HG03103 (cell line): ENCODE measurements around the gene SCARF2.
"Not testable (repeated sequence)": the region's sequence is repeated elsewhere in the genome, so short reads cannot be mapped to it uniquely, and the experiment has no call there.

Source experiments
- ATAC-seq: cut with Tn5 transposase; IDR thresholded peaks from one replicate; pipeline ENCODE4 v1.9.1; 2021; ENCODE audit warnings: low read depth; ENCODE audit not compliant: unreplicated experiment

The SCARF2 gene

DNA sequence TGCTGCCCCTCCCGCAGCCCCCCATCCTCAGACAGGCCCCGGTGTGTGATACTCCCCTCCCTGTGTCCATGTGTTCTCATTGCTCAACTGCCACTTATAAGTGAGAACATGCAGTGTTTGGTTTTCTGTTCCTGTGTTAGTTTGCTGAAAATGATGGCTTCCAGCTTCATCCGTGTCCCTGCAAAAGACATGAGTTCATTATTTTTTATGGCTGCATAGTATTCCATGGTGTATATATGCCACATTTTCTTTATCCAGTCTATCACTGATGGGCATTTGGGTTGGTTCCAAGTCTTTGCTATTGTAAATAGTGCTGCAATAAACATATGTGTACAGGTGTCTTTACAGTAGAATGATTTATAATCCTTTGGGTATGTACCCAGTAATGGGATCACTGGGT lies 22.4 kb downstream of the SCARF2 start:
- not testable (repeated sequence) for ATAC-seq

DNA sequence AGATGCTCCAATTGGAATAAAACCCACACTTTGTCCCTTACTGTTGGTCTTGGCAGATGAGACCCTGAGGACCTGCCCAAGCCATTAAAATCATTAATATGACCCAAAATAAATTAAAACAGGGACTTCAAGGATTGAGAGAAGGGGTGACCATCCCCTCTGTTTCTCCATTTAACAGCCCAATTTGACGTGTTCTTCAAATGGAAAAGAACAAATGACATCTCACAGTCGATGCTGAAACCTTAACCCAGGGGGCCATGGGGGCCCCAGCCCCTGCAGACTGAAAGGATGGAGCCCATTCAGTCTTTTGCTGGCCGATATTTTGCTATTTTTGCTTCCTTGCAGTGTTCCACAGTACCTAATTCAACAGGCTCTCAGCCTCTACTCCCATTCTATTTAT lies 23.2 kb downstream of the SCARF2 start:
- no peak for ATAC-seq

DNA sequence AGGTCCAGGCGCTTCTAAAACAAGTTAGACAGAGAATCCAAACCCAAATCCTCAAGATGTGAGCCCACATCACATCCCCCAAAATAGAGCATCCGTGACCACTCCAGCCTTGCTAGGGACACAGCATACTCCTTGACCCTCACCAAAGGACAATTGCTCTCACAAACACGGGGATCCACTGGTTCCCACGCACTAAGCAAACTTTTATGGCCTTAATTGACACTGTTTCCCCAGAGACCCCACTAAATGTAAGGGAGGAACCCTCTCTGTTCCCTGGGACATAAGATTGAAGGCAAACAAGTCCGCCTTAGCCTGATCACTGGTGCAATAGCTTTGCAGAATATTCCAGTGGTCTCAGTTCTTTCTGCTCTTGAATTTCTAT lies 23.6 kb downstream of the SCARF2 start:
- ATAC-seq, result no peak

- ATAC-seq, result no peak
These were observed 24.2 kb downstream of the SCARF2 start for GRCh38 chr22:20413217-20414058.

DNA sequence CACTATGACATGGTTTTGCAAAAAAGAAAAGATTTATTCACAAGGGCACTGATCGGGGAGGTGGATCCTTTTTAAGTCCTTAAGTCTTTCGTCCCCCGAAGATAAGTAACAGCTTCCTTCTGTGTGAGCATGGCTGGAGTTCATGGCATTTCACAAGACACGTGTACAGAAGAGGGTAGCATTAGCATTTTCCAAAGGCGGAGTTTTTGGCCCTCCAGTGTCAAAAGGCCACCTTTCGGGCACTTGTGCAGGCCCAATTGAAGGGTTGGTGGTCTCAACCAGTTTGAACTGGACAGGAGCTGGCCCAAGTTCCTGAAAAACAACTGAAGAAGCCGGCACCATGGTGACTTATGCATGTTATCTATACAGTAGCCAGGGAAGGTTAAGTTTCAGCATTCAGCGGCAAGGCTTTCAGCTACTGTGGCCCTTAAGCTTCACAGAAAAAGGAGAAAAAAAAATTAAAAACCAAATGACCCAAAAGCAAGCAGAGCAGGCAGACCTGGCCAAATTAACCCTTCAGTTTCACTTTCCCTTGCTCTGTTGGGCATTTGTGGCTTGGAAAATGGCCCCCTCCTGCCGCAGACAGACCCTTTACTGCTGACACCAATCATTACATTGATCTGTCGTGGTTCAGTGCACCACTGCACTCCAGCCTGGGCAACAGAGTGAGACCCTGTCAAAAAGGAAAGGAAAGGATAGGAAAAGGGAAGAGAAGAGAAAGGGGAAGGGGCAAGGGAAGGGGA lies 25.0 kb downstream of the SCARF2 start:
- no peak for ATAC-seq

DNA sequence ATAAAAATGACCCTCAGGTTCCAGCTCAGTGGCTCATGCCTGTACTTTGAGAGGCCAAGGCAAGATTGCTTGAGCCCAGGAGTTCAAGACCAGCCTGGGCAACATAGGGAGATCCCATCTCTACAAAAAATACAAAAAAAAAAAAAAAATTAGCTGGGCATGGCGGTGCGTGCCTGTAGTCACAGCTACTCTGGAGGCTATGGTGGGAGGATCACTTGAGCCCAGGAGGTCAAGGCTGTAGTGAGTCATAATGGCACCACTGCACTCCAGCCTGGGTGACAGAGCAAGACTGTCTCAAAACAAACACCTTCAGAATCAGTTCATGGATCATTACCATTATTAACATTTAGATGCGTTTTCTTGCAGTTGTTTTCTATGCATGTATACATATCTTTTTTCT lies 28.2 kb downstream of the SCARF2 start:
- not testable (repeated sequence) for ATAC-seq

DNA sequence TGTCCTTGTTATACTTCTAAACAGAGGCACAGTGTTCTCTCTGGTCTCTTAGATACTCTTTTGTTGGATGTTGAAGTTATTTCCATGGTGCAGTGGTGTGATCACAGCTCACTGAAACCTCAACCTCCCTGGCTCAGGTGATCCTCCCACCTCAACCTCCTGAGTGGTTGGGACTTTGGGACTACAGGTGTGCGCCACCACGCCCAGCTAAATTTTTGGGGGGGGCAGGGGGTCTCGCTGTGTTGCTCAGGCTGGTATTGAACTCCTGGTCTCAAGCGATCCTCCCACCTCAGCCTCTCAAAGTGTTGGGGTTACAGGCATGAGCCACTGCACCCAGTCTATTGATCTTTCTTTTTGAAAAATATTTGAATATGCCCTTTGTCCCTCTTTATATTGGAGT lies 28.7 kb downstream of the SCARF2 start:
- ATAC-seq, result no peak

GRCh38 chr22:20407829-20408228 lies 29.8 kb downstream of the SCARF2 start:
- ATAC-seq, result no peak

DNA sequence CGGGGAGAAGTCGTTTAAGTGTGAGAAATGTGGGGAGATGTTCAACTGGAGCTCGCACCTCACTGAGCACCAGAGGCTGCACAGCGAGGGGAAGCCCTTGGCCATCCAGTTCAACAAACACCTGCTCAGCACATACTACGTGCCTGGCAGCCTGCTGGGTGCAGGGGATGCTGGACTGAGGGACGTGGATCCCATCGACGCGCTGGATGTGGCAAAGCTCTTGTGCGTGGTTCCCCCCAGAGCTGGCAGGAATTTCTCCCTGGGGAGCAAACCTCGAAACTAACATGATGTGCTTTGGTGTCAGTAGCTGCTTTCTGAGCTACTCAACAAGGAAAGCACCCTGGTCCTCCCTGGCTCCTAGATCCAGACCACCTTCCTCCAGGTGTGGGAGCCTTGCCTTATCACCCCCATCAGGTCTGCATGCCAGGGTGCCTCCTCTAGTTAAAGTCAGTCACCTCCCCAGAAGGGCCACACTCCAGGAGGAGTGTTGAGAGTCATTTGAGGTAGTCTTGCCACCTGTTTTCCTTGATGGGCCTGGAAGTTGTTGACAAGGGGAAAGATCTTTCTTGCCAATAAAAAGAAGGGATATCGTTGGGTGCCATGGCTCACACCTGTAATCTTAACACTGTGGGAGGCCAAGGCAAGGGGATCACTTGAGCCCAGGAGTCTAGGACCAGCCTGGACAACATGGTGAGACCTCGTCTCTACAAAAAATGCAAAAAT lies 30.8 kb downstream of the SCARF2 start:
- no peak for ATAC-seq

DNA sequence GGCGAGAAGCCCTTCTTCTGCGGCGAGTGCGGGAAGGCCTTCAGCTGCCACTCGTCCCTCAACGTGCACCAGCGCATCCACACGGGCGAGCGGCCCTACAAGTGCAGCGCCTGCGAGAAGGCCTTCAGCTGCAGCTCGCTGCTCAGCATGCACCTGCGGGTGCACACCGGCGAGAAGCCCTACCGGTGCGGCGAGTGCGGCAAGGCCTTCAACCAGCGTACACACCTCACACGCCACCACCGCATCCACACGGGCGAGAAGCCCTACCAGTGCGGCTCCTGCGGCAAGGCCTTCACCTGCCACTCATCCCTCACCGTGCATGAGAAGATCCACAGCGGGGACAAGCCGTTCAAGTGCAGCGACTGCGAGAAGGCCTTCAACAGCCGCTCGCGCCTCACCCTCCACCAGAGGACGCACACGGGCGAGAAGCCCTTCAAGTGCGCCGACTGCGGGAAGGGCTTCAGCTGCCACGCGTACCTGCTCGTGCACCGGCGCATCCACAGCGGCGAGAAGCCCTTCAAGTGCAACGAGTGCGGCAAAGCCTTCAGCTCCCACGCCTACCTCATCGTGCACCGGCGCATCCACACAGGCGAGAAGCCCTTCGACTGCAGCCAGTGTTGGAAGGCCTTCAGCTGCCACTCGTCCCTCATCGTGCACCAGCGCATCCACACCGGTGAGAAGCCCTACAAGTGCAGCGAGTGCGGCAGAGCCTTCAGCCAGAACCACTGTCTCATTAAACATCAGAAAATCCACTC lies 31.5 kb downstream of the SCARF2 start:
- no peak for ATAC-seq

- no peak for ATAC-seq
These were observed 32.2 kb downstream of the SCARF2 start for GRCh38 chr22:20405291-20405930.

- ATAC-seq, result no peak
These were observed 32.7 kb downstream of the SCARF2 start for GRCh38 chr22:20404881-20405280.

DNA sequence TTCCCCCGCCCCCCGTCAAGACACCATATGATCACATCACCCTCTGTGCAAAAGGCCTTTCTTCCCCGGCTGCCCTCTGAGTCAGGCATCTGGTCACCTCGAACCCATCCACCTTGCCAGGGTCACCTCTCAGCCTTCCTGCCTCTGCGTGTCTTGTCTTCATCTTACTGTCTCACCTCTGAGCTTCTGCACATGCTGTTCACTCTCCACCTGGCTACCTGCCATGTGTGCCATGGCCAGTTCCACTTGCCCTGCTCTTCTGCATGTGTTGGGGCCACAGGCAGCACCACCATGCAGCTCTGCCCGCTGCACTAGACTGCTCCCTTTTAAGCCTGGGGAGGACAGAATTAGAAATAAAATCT lies 33.9 kb downstream of the SCARF2 start:
- ATAC-seq, result no peak

DNA sequence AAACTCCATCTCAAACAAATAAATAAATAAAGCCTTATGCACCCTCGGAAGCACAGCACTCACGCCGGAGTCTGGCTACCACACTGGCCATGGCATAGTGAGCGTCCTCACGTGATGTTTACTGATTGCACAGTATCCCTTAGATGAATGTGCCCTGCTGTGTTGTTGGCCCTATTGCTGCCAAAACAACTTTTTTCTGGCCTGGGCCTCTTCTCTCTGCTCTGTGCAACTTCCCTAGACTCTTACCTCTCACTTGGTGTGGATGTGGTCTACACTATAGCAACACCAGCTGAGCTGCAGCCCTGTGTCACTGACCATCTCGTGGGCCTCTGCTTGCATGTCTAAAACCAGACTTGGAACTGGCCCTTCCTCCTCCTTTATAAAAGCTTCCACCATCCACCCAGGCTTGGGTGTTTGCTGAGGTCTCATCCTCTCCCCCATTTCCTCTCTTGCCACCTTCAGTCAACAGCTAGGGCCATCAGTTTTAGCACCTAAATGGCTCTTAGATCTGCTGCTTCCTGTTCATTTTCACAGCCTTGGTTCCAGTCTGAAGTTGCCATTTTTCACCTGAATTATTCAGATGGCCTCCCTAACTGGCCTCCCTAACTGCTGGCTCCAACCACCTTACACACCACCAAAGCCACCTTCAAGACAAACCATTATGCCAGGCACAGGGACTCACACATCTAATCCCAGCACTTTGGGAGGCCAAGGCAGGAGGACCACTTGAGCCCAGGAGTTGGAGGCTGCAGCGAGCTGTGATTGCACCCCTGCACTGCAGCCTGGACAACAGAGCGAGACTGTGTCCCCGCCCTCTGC lies 34.5 kb downstream of the SCARF2 start:
- no peak for ATAC-seq

DNA sequence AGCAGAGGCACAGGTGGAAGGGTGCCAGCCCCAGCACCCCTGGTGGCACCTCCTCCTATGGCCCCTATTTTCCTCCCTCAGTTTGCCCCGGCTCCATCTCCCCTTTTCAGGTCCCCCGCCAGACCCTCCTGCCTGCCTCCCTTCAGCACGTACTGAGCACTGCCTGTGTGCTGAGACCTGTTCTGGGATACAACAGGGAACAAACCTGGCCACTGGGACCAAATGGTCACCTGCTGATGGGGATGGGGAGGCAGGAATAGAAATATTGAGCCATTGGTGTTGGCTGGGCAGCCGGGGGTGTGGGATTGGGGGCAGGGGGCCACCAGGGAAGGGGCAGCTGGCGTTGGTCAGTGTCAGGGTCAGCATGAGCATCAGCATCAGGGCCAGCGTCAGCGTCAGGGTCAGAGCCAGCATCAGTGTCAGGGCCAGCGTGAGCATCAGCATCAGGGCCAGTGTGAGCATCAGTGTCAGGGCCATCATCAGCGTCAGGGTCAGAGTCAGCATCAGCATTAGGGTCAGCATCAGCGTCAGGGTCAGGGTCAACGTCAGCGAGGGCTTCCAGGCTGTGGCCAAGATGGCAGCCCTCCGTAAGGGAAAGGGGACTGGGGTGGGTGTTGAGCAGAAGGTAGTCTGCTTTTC lies 36.1 kb downstream of the SCARF2 start:
- no peak for ATAC-seq

DNA sequence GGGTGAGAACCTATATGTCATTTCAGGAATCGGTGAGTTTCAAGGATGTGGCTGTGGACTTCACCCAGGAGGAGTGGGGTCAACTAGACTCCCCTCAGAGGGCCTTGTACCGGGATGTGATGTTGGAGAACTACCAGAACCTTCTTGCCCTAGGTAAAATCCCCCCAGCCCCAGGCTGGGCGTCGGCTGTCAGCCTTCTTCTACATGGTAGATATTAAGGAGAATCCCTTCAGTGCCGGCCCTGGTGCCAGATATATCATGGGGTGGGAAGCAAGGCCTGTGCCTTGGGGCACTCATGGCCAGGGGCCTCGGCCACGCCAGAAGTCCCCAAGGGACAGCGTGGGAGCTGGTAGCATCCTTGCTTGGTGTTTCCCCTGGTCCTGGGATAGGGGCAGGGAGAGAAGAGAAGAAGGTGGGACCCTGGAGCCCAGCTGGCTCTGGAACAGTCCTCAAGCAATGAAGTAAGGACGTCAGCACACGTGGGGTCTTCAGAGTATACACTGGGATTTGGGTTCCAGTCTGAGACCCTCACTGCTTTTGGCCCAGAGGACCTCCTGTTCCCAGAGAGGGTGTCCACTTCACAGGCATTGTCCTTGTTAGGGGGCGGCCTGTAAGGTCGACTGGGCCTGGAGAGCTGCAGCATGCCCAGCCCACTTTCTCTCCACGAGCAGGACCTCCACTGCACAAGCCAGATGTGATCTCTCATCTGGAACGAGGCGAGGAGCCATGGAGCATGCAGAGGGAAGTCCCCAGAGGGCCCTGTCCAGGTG lies 36.8 kb downstream of the SCARF2 start:
- ATAC-seq, result no peak

- ATAC-seq, result no peak
These were observed 37.6 kb downstream of the SCARF2 start for GRCh38 chr22:20399866-20400605.

GRCh38 chr22:20398420-20398819 lies 39.2 kb downstream of the SCARF2 start:
- ATAC-seq, result no peak
